Inflammatory macrophage (primary cell): ENCODE results near the gene TTC21A.

Experiments
- DNase-seq, 2 donors: peaks; one replicate each; pipeline ENCODE4 v3.0.0-alpha.2; 2020 to 2022

Gene TTC21A

GRCh38 chr3:39098473-39099000, 8.9 kb upstream of the TTC21A start:
- DNase-seq: no peak

- no peak for DNase-seq
These were observed 8.2 kb upstream of the TTC21A start for GRCh38 chr3:39099242-39099641.

- no peak for DNase-seq
These were observed 7.6 kb upstream of the TTC21A start for GRCh38 chr3:39099738-39100499.

DNA sequence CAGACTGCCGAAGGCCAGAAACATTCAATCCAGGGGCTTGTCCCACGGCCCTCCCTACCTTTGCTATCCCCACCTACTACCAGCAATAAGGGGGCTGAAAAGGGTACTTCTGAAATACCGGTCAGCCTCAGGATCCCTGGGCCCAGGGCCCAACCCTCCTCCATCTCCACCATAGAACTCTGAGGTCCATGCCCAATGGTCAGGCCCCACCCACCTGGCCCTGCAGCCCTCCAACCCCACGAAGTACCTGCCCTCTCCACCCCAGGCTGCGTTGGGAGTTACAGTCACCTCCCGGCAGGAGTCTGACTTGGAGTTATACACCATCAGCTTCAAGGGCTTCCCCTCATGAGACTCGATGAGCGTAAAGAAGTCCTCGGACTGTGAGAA, 7.0 kb upstream of the TTC21A start:
- DNase-seq: no peak

DNA sequence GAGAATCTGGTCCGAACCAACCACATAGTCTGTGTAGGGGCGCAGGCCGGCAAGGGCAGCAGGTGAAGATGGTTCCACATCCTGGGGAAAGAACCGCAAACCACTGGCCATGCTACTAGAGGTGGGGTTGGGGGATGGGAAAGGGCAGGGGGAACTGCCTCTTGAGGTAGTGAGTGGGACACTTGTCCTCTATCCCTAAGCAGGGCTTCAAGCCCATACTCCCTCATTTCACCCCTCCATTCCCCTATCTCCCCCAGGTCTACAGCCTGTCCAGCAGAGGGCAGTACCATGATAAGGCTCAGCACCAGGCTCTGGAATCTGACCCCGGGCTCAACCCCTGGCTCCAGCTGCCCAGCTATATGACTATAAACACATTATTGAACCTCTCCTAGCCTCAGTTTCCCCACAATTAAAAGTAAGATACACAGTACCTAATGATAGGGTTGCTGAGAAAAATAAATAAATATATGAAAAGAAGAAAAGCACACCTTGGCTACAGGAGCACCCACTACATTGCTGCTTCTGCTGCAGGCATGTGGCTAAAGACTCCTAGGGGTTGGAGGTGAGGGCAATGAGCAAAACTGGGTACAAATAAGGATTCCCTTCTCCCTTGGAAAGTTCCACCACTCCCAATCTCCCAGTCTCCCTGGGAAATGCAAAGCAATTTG, 6.3 kb upstream of the TTC21A start:
- peak; percentile 46 to 53 for DNase-seq

DNA sequence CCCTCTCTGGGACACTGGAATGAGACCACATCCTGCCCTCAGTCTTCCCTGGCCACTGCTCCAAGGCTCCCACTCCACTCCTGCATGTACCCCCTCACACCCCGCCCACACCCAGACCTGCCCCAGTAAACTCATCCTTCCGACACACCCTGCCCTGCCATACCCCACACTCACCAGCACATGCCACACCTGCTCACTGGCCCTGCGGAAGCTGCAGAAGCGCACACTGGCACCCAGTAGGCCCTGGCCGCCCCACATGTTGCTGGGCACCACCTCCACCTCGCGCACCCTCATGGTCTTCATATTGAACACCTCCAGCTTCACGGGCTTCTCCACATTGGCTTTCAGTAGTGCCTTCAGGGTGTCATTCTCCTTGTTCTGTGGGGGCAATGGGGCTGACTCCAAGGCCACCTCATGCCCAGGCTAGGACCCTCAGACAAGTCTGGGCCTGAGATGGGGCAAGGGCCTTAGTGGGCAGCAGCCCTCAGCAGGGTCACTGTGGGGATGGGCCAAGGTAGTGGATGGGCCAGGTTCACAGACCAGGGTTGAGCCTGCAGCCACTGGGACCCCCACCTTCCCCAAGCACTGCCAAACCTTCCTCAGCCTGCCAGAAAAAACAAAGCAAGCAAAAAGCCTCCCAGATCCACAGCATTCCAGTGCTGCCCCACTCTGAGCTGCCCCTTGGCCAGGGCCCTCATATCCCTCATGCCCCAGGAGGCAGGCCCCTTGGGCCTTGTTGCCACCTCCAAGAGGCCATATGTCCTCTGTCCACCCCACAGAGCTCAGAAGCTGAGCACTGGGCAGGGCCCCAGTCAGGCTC, 4.8 kb upstream of the TTC21A start:
- no peak for DNase-seq

DNA sequence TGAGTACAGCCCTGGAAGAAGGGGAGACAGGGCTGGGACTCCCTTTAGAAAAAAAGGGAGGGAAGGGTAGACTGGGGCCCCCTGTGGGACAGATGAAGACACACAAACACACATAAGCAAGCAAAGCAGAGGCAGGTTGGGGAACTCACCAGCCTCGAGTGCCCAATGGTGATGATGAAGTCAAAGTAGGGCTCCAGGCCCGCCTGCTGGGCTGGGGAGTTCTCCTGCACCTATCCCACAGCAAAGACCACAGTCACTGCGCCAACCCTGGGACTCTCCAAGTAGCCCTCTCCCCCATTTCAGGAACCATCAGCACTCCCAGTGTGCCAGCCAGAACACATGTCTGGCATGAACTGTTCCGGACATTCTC, 4.2 kb upstream of the TTC21A start:
- DNase-seq: no peak

DNA sequence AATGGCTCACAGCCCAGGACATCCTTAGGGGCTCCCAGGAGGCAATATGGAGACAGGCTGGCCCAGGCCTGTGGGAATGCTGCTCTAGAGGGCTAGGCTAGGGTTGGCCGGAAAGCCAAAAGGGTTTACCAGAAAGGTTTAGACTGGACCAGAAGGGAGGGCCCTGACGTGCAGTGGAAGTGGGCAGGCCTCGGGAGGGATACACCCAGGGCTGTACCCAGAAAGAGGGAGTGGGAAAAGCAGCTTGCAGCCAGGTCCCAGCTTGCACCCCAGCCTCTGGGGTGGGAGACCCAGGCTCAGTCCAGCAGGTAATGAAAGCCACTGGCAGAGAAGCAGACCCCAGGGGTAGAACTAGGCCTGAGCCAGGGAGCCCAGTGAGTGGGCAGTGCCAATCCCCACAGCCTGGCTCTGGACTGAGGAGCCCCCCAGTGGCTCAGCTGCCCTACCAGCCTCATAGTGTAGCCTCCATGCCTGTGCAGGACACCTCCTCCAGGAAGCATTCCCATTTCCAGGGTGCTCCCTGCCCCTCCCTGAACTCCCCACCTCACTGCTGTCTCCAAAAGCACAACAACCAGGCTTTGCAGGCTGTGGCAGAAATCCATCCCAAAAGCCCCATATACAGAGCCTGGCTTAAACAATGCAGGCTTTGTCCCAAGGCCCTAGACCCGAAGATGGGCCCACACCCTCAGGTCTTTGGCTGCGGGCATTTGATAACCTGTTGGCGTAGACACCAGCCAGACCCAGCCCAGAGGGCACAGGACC, 3.5 kb upstream of the TTC21A start:
- no peak for DNase-seq

- DNase-seq: no peak
These were observed 2.4 kb upstream of the TTC21A start for GRCh38 chr3:39104961-39105686.

GRCh38 chr3:39105687-39106063, 1.8 kb upstream of the TTC21A start:
- no peak for DNase-seq

DNA sequence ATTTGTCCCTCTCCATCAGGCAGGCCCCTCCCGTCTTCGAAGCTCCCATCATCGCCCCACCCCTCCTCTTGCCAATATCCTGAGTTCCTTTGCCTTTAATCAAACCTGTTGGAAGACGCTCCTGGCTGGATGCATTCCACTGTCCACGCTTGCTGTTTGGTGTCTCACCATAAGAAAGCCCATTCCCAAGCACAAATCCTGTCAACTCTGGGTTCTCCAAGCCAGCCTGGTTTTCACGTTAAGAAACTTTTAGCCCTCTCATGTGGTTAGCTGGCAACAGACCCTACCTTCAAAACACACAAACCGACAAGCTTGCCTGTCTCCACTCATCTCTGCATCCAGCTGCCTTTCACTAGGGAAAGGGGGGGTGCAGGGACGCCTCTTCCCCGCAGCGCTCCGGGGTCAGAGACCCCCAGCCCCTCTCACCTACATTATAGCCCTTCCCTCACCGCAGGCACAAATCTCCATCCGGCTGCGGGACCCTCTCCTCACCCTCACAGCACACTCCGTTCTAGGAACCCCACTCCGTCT, 1.1 kb upstream of the TTC21A start:
- DNase-seq: no peak

DNA sequence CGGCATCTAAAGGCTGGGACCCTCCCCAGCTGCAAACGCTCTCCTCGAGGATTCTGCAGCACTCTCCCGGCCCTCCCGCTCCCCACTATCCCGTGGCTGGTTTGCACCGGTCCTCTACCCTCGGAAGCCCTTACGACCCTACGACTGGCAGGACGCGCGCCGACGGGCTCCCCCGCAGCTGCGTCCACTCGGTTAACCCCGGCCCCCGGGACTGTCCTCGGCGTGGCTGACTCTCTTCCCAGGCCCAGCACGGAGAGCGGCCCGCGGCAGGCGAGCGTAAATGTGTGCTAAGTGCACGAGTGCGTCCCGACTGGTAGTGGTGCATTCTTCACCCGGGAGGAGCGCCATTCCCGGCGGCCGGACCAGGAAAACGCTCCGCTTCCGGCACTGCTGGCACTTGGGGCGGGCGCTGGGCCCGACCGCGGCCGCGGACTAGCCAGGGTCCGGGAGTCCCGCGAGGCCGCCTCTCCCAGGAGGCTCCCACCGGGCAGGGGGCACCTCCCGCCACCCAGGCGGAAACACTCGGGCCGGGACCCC, 561 bp upstream of the TTC21A start:
- DNase-seq: peak; percentile 17 to 50

GRCh38 chr3:39108200-39108710, 775 bp downstream of the TTC21A start:
- DNase-seq: peak; percentile 57 to 68

GRCh38 chr3:39109086-39109485, 1.6 kb downstream of the TTC21A start:
- DNase-seq: no peak

DNA sequence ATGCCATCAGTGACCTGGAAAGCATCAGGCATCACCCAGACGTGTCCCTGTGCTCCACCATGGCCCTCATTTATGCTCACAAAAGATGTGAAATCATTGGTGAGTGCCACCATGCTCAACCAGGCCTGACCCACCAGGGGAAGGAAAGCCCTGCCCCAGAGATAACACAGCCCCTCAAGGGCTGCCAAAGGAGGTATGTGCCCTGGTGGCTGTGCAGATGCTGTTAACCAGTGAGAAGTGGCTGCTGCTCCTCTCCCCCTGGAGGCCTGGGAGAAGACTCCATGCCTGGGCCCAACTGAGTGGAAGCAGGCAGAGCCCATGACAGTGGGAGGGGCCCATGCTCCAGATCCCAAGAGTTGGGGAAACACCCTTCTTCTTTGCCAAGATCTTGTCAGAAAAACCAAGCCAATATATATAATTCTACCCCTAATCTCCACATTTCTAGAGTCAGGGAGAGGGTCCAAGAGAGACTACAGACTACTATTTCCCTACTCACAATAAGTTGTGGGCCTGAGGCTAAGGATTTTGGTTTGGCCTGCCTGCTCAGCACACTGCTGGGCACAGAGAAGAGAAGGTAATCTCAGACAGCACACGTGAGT, 2.7 kb downstream of the TTC21A start:
- DNase-seq: no peak

GRCh38 chr3:39112113-39112512, 4.6 kb downstream of the TTC21A start:
- no peak for DNase-seq

DNA sequence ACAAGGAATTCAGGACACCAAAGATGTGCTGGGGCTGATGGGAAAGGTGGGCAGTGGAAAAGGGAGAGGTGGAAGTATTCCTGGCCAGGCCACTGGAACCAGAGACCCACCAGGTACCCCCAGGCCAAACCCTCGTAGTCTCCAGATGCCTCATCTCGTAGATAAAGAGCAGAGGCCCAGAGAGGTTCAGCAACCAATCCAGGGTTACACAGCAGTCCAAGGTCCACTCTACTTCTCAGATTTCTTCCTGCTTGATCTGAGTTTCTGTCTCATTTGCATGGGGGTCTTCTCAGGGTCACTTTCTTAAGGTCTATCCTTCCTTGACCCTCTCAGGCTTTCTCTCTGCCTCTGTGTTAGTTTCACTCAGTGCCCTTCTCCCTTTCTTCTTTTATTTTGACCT, 5.1 kb downstream of the TTC21A start:
- no peak for DNase-seq

GRCh38 chr3:39113291-39113690, 5.8 kb downstream of the TTC21A start:
- no peak for DNase-seq

- no peak for DNase-seq
These were observed 7.0 kb downstream of the TTC21A start for GRCh38 chr3:39114456-39114855.

DNA sequence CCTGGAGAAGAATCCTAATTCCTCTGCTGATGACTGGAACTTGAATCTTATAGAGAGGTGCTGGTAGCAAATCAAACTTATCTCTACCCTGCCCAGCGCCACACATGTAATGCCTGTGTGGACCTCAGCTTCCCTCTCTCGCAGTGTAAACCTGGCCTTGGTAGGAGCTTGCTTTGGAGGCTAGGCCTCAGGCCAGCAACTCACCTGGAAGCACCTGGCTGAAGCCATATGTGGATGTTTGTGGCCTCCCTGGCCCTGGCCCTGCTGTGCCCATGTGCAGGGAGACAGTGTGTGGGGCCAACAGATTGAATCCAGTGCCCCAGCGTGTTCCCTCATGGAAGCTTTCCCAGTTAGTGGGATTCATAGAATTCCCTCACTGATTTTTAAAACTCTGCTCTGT, 8.4 kb downstream of the TTC21A start:
- DNase-seq: no peak

- DNase-seq: no peak
These were observed 10.6 kb downstream of the TTC21A start for GRCh38 chr3:39118079-39118478.
